Naive thymus-derived CD4-positive, alpha-beta T cell (primary cell): Measurements from ENCODE around the gene GIMAP2. TPM values are rescaled to one million over a fixed set of nuclear protein-coding genes. Genes with fewer than 3 reads are reported as not detected.

Source experiments
- ATAC-seq: fragments of 150-1000 bp; cut with Tn5 transposase; 2 replicates; pipeline ENCODE4 v1.10.0; 2021; ENCODE audit warnings: mild to moderate bottlenecking, moderate library complexity
- CTCF ChIA-PET: fragments of 350-600 bp; sonication (Branson Sonifier 250); formaldehyde crosslinking; loops from one replicate; lab custom pipeline; 2021; ENCODE audit warnings: antibody characterized with exemption; lab: Charles Lee
- POLR2A ChIA-PET: fragments of 350-600 bp; sonication (Branson Sonifier 250); formaldehyde crosslinking; loops from one replicate; lab custom pipeline; 2021; ENCODE audit warnings: antibody characterized with exemption, inconsistent platforms; lab: Charles Lee
- DNase-seq, 9 donors: peaks; one replicate each; pipeline versions ENCODE4 v3.0.0 to v3.0.0-alpha.2; 2020 to 2022; ENCODE audit warnings: mixed read lengths in 1 of 9
- H3K27ac ChIP-seq: one replicate; pipeline ENCODE4 v1.7.0; 2013; ENCODE audit warnings: mild to moderate bottlenecking, low read depth, low read length, moderate library complexity
- H3K27me3 ChIP-seq, 2 donors: one replicate each; pipeline ENCODE4 v1.7.0; 2013; ENCODE audit warnings: low read length in 2 of 2, mild to moderate bottlenecking in 2 of 2, moderate library complexity in 2 of 2; ENCODE audit not compliant: control insufficient read depth in 2 of 2, insufficient read depth in 2 of 2
- H3K36me3 ChIP-seq, 3 experiments: 1 replicate in 2 of 3; 2 replicates in 1 of 3; pipeline ENCODE4 v1.7.0; 2013; ENCODE audit warnings: low read length in 3 of 3, mild to moderate bottlenecking in 3 of 3, moderate library complexity in 1 of 3; ENCODE audit not compliant: insufficient read depth in 3 of 3, control insufficient read depth in 2 of 3
- H3K4me1 ChIP-seq, 2 donors: one replicate each; pipeline ENCODE4 v1.7.0; 2013; ENCODE audit warnings: low read length in 2 of 2, mild to moderate bottlenecking in 2 of 2, moderate library complexity in 1 of 2; ENCODE audit not compliant: control insufficient read depth in 2 of 2, insufficient read depth in 2 of 2
- H3K4me3 ChIP-seq: 2 replicates; pipeline ENCODE4 v1.7.0; 2013; ENCODE audit warnings: mild to moderate bottlenecking, low read length
- H3K9me3 ChIP-seq, 3 experiments: 1 replicate in 2 of 3; 2 replicates in 1 of 3; pipeline ENCODE4 v1.7.0; 2013; ENCODE audit warnings: low read length in 3 of 3; ENCODE audit not compliant: control insufficient read depth in 2 of 3
- H3K27ac Mint-ChIP-seq, 9 donors: one replicate each; pipeline ENCODE4 v1.8.0; 2020 to 2022; ENCODE audit warnings: mixed read lengths in 9 of 9, mild to moderate bottlenecking in 8 of 9, moderate library complexity in 5 of 9, inconsistent platforms in 2 of 9
- H3K27me3 Mint-ChIP-seq, 5 donors: one replicate each; pipeline ENCODE4 v1.8.0; 2021 to 2022; ENCODE audit warnings: mixed read lengths in 5 of 5, mild to moderate bottlenecking in 1 of 5
- H3K36me3 Mint-ChIP-seq, 5 donors: one replicate each; pipeline ENCODE4 v1.8.0; 2020 to 2022; ENCODE audit warnings: mixed read lengths in 5 of 5, mild to moderate bottlenecking in 3 of 5, inconsistent platforms in 1 of 5
- H3K4me1 Mint-ChIP-seq, 7 donors: one replicate each; pipeline ENCODE4 v1.8.0; 2020 to 2022; ENCODE audit warnings: mixed read lengths in 7 of 7, mild to moderate bottlenecking in 3 of 7, inconsistent platforms in 1 of 7
- H3K4me3 Mint-ChIP-seq, 10 donors: one replicate each; pipeline ENCODE4 v1.8.0; 2020 to 2022; ENCODE audit warnings: mild to moderate bottlenecking in 10 of 10, mixed read lengths in 10 of 10, moderate library complexity in 6 of 10, inconsistent platforms in 2 of 10
- H3K9me3 Mint-ChIP-seq, 11 donors: one replicate each; pipeline ENCODE4 v1.8.0; 2020 to 2022; ENCODE audit warnings: mixed read lengths in 11 of 11, mild to moderate bottlenecking in 4 of 11, inconsistent platforms in 1 of 11, moderate library complexity in 1 of 11
- intact Hi-C, 2 donors: fragments of 100-400 bp; cut with micrococcal nuclease; formaldehyde crosslinking; loops; one replicate each; pipeline ENCODE4 v1.15.1; 2023
- polyA plus RNA-seq, 2 donors: library from polyadenylated mRNA; unstranded; fragments of 300-500 nt; fragmentation: Illumina TruSeq; gene quantifications; one replicate each; pipeline ENCODE4 v1.2.3, GENCODE V29; 2021
- total RNA-seq, 6 experiments: library from RNA in 5 of 6; stranded (reverse) in 5 of 6; gene quantifications; 1 replicate in 5 of 6; 2 replicates in 1 of 6; pipeline ENCODE4 v1.2.3 and lab custom pipeline; 2021 to 2026

The GIMAP2 gene
- total and polyA plus RNA-seq, 7 experiments from 2014 or later, result 79.4 to 286 (median 150) TPM

DNA sequence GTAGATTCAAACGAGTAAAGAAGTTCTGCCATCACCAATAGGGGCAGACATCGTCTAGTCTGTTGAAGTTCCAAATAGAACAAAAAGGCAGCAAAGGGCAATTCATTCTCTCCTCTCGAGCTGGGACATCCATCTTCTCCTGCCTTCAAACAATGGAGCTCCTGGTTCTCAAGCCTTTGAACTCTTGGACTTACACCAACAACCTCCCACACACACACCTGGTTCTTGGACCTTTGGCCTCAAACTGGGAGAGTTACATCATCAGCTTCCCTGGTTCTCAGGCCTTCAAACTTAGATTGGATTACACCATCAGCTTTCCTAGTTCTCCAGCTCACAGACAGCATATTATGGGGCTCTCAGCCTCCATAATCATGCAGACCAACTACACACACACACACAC lies 41.9 kb downstream of the GIMAP2 start:
- Histone ChIP-seq H3K27me3 (no peaks in the 10 kb centered on the region), H3K4me3 (no peak overlapping the region), H3K36me3 (peaks cover 0 to 31% (median 5%) of the 10 kb centered on the region in 3 experiments), H3K4me1 (peaks cover 25 to 37% of the 10 kb centered on the region in 2 donors), H3K27ac (no peak overlapping the region), H3K9me3 (peaks cover 0 to 37% (median 8%) of the 10 kb centered on the region in 3 experiments)
- peak overlapping the region in 2 of 10 donors; percentile 15 to 18 for H3K4me3 Mint-ChIP-seq
- POLR2A ChIA-PET, result interaction anchor here (0.8 to 16.2 kb wide), 6 partner anchors 9 to 41 kb away, joined by 3 to 467 read pairs (median 8); partner anchors contain the start of genes GIMAP1 and GIMAP5
- H3K9me3 Mint-ChIP-seq, result peaks cover 13 to 68% (median 38%) of the 10 kb centered on the region in 11 donors
- intact Hi-C loops, result no loop called here
- H3K27ac Mint-ChIP-seq, result peak overlapping the region in 5 of 9 donors; percentile 69 to 95 (median 73)
- ATAC-seq (no peak), DNase-seq (no peak)
- H3K36me3 Mint-ChIP-seq, result peaks cover 37 to 84% (median 59%) of the 10 kb centered on the region in 5 donors
- H3K27me3 Mint-ChIP-seq, result no peaks in the 10 kb centered on the region
- peaks cover 38 to 88% (median 77%) of the 10 kb centered on the region in 7 donors for H3K4me1 Mint-ChIP-seq
- CTCF ChIA-PET, result interaction anchor here (0.5 to 0.9 kb wide), 2 partner anchors 27 to 1576 kb away, joined by 3 read pairs; no protein-coding TSS in a partner anchor

DNA sequence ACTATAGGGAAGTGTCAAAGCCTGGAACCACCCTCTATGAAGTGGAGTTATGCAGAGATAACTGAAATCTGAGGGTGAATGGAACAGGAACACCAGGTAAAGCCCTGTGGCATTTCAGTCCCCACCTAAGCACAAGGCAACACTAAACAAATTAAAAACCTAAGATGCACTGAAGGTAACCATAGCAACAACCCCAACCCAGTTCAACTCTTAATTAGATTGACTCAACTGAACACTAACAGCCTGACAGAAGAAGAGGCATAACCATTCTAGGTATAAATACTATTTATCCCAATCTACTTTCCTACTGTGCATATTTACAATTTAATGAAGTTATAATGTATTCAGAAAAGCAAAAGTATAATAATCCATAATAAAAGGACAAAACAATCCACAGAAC lies 42.5 kb downstream of the GIMAP2 start:
- ChIA-PET POLR2A (interaction anchor here (1.6 to 16.2 kb wide), 3 partner anchors 9 to 18 kb away, joined by 8 to 467 read pairs (median 212); partner anchors contain the start of gene GIMAP1), CTCF (interaction anchor here (0.9 kb wide), 1 partner anchor 26 kb away, joined by 3 read pairs; no protein-coding TSS in a partner anchor)
- no peak overlapping the region for H3K4me3 Mint-ChIP-seq
- H3K27ac Mint-ChIP-seq, result peak overlapping the region in 7 of 9 donors; percentile 9 to 95 (median 63)
- peaks cover 0 to 34% (median 8%) of the 10 kb centered on the region in 3 experiments for H3K9me3 ChIP-seq
- no peaks in the 10 kb centered on the region for H3K27me3 Mint-ChIP-seq
- H3K9me3 Mint-ChIP-seq, result peaks cover 13 to 62% (median 38%) of the 10 kb centered on the region in 11 donors
- no peak overlapping the region for H3K4me3 ChIP-seq
- intact Hi-C loops, result loop anchor here in 1 of 2 donors (1.0 kb wide), 1 partner anchor 9 kb away; the partner anchor contains the start of gene GIMAP5
- DNase-seq (no peak), ATAC-seq (no peak)
- no peak overlapping the region for H3K27ac ChIP-seq
- peaks cover 37 to 78% (median 53%) of the 10 kb centered on the region in 5 donors for H3K36me3 Mint-ChIP-seq
- peaks cover 29 to 39% of the 10 kb centered on the region in 2 donors for H3K4me1 ChIP-seq
- no peaks in the 10 kb centered on the region for H3K27me3 ChIP-seq
- peaks cover 41 to 88% (median 77%) of the 10 kb centered on the region in 7 donors for H3K4me1 Mint-ChIP-seq
- peaks cover 0 to 24% (median 0%) of the 10 kb centered on the region in 3 experiments for H3K36me3 ChIP-seq

- Mint-ChIP-seq H3K4me3 (peak overlapping the region in 4 of 10 donors; percentile 2 to 59 (median 47)), H3K9me3 (peaks cover 13 to 56% (median 38%) of the 10 kb centered on the region in 11 donors), H3K27me3 (no peaks in the 10 kb centered on the region), H3K36me3 (peaks cover 32 to 72% (median 47%) of the 10 kb centered on the region in 5 donors), H3K4me1 (peaks cover 41 to 88% (median 77%) of the 10 kb centered on the region in 7 donors), H3K27ac (peak overlapping the region in 8 of 9 donors; percentile 7 to 95 (median 64))
- DNase-seq (no peak), ATAC-seq (no peak)
- ChIA-PET CTCF (interaction anchor here (0.5 to 1.0 kb wide), 2 partner anchors 16 to 25 kb away, joined by 3 read pairs; no protein-coding TSS in a partner anchor), POLR2A (interaction anchor here (0.7 to 16.2 kb wide), 11 partner anchors 9 to 278 kb away, joined by 3 to 467 read pairs (median 5); partner anchors contain the start of genes GIMAP1, GIMAP4 and GIMAP8)
- H3K27me3 ChIP-seq, result no peaks in the 10 kb centered on the region
- peaks cover 0 to 32% (median 8%) of the 10 kb centered on the region in 3 experiments for H3K9me3 ChIP-seq
- H3K4me1 ChIP-seq, result peaks cover 30 to 39% of the 10 kb centered on the region in 2 donors
- H3K27ac ChIP-seq, result no peak overlapping the region
- H3K36me3 ChIP-seq, result peaks cover 0 to 18% (median 0%) of the 10 kb centered on the region in 3 experiments
- H3K4me3 ChIP-seq, result no peak overlapping the region
- intact Hi-C loops, result loop anchor here in 1 of 2 donors (1.0 kb wide), 1 partner anchor 9 kb away; the partner anchor contains the start of gene GIMAP5
These were observed 43.1 kb downstream of the GIMAP2 start for GRCh38 chr7:150728609-150729008.

- POLR2A ChIA-PET, result interaction anchor here (0.7 to 16.2 kb wide), 18 partner anchors 13 to 285 kb away, joined by 3 to 467 read pairs (median 10); partner anchors contain the start of genes GIMAP1, GIMAP2, GIMAP4 and GIMAP6
- DNase-seq (no peak), ATAC-seq (peak; percentile 62)
- Mint-ChIP-seq H3K9me3 (peaks cover 7 to 26% (median 22%) of the 10 kb centered on the region in 11 donors), H3K4me3 (peak overlapping the region in 9 of 10 donors; percentile 46 to 99 (median 67)), H3K27ac (peak overlapping the region; percentile 87 to 99 (median 96)), H3K27me3 (no peaks in the 10 kb centered on the region), H3K4me1 (peaks cover 60 to 94% (median 84%) of the 10 kb centered on the region in 7 donors), H3K36me3 (peaks cover 15 to 42% (median 21%) of the 10 kb centered on the region in 5 donors)
- Histone ChIP-seq H3K4me3 (peak overlapping the region; percentile 29), H3K9me3 (peaks cover 0 to 19% (median 8%) of the 10 kb centered on the region in 3 experiments), H3K36me3 (no peaks in the 10 kb centered on the region), H3K4me1 (peaks cover 54 to 71% of the 10 kb centered on the region in 2 donors), H3K27me3 (no peaks in the 10 kb centered on the region), H3K27ac (peak overlapping the region; percentile 82)
- CTCF ChIA-PET, result interaction anchor here (0.9 to 2.7 kb wide), 11 partner anchors 10 to 281 kb away, joined by 3 to 9 read pairs (median 4); partner anchors contain the start of genes GIMAP1, GIMAP2 and GIMAP8
- intact Hi-C loops, result loop anchor here (1.0 to 2.0 kb wide), 3 partner anchors 14 to 45 kb away; no protein-coding TSS in a partner anchor
These were observed 46.4 kb downstream of the GIMAP2 start for GRCh38 chr7:150731916-150732315.

DNA sequence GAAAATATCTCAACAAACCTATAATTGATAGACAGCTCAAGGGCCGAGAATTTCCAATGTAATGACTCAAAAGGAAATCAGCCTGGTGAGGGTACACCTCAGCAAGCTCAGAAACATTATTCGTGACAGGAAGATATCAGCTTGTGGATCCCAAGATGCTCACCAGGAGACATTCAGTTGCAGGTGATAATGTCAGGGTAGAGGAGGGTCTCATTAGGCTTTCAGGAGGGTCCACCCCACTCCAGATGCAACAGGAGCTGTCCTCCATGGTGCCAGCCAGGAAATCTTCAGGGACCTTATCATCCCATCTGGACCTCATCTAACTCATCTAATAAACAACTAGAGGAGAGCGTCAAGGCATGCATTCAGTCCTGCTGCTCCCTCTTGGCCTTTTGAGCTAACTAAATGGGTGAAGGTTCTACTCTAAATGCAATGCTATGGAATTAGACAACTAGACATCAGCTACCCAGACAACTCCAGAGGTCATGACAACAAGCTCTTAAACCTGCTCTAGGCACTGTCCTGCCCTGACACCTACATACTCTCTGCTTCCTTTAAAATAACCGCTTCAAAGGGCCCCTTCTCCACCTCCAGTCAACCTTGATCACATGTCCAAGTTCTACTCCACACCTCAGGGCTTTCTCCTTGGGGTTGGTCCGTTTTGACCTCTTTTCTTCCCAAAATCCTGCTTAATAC lies 47.4 kb downstream of the GIMAP2 start:
- Histone ChIP-seq H3K4me3 (peak overlapping the region; percentile 29), H3K27me3 (no peaks in the 10 kb centered on the region), H3K36me3 (peaks cover 0 to 7% (median 0%) of the 10 kb centered on the region in 3 experiments), H3K27ac (peak overlapping the region; percentile 82), H3K9me3 (peaks cover 0 to 8% (median 2%) of the 10 kb centered on the region in 3 experiments), H3K4me1 (peaks cover 54 to 71% of the 10 kb centered on the region in 2 donors)
- DNase-seq, result no peak
- peak; percentile 26 for ATAC-seq
- peaks cover 56 to 85% (median 78%) of the 10 kb centered on the region in 7 donors for H3K4me1 Mint-ChIP-seq
- ChIA-PET POLR2A (interaction anchor here (0.5 to 16.2 kb wide), 21 partner anchors 13 to 429 kb away, joined by 3 to 467 read pairs (median 5); partner anchors contain the start of genes GIMAP1, GIMAP2, GIMAP4 and GIMAP6), CTCF (interaction anchor here (0.7 to 2.7 kb wide), 12 partner anchors 10 to 284 kb away, joined by 3 to 9 read pairs (median 4); partner anchors contain the start of genes GIMAP1, GIMAP2, GIMAP6 and GIMAP8)
- H3K27me3 Mint-ChIP-seq, result no peaks in the 10 kb centered on the region
- H3K9me3 Mint-ChIP-seq, result peaks cover 0 to 16% (median 12%) of the 10 kb centered on the region in 11 donors
- peak overlapping the region; percentile 5 to 99 (median 72) for H3K4me3 Mint-ChIP-seq
- peaks cover 5 to 38% (median 11%) of the 10 kb centered on the region in 5 donors for H3K36me3 Mint-ChIP-seq
- H3K27ac Mint-ChIP-seq, result peak overlapping the region; percentile 87 to 99 (median 96)
- intact Hi-C loops, result loop anchor here (1.0 to 2.0 kb wide), 3 partner anchors 15 to 46 kb away; no protein-coding TSS in a partner anchor
